Muscle of leg (tissue), 11 donors: Measurements from ENCODE around the gene AQR. TPM values are rescaled to one million over a fixed set of nuclear protein-coding genes. Genes with fewer than 3 reads are reported as not detected.

Experiments used
- DNase-seq: peaks from one replicate; pipeline ENCODE4 v3.0.0; 2013
- H3K27ac ChIP-seq: one replicate; pipeline ENCODE4 v1.5.1; 2013; ENCODE audit warnings: mild to moderate bottlenecking, low read length, control low read depth
- H3K27me3 ChIP-seq: one replicate; pipeline ENCODE4 v1.6.1; 2013; ENCODE audit warnings: low read length; ENCODE audit not compliant: control insufficient read depth, insufficient read depth
- H3K36me3 ChIP-seq: one replicate; pipeline ENCODE4 v1.6.1; 2013; ENCODE audit warnings: low read length; ENCODE audit not compliant: control insufficient read depth, insufficient read depth
- H3K4me1 ChIP-seq: one replicate; pipeline ENCODE4 v1.6.1; 2013; ENCODE audit warnings: low read length; ENCODE audit not compliant: control insufficient read depth, insufficient read depth
- H3K4me3 ChIP-seq: one replicate; pipeline ENCODE4 v1.5.1; 2013; ENCODE audit warnings: low read length, control low read depth
- H3K9me3 ChIP-seq: replicated peaks from 2 replicates; pipeline ENCODE4 v1.6.1; 2013; ENCODE audit warnings: low read depth, low read length; ENCODE audit not compliant: control insufficient read depth
- WGBS: methylation state at CpG from one replicate; pipeline ENCODE4 v1.1.5; 2013; ENCODE audit warnings: missing lambda C conversion rate; ENCODE audit not compliant: insufficient coverage; 5-methylcytosine and 5-hydroxymethylcytosine counted together
- polyA plus RNA-seq, 8 donors: library from polyadenylated mRNA; unstranded; fragments of 120-200 nt; gene quantifications; one replicate each; pipeline versions ENCODE4 v1.2.1 to v1.2.3, GENCODE V29; 2013; ENCODE audit warnings: inconsistent platforms in 1 of 8, low replicate concordance in 1 of 8; ENCODE audit not compliant: insufficient read length in 8 of 8, insufficient read depth in 1 of 8
- total RNA-seq: library from RNA; stranded (reverse); fragments of 120-200 nt; gene quantifications from one replicate; pipeline ENCODE4 v1.2.4, GENCODE V29; 2013

Gene AQR
- total and polyA plus RNA-seq, 9 donors, result 16.8 to 22.9 (median 19.0) TPM

- H3K27ac ChIP-seq, result no peak overlapping the region
- 83% methylated on average over 1 of the region's 7 CpGs for WGBS
- H3K4me3 ChIP-seq, result no peak overlapping the region
- H3K27me3 ChIP-seq, result no peaks in the 10 kb centered on the region
- no peak for DNase-seq
- H3K36me3 ChIP-seq, result peaks cover 8% of the 10 kb centered on the region
- no peaks in the 10 kb centered on the region for H3K4me1 ChIP-seq
- peaks cover 3% of the 10 kb centered on the region for H3K9me3 ChIP-seq
These were observed 80.1 kb downstream of the AQR start for GRCh38 chr15:34889476-34889875.

- H3K36me3 ChIP-seq, result peaks cover 3% of the 10 kb centered on the region
- H3K9me3 ChIP-seq, result no peaks in the 10 kb centered on the region
- no peak overlapping the region for H3K4me3 ChIP-seq
- H3K27me3 ChIP-seq, result no peaks in the 10 kb centered on the region
- no peak for DNase-seq
- no peaks in the 10 kb centered on the region for H3K4me1 ChIP-seq
- no peak overlapping the region for H3K27ac ChIP-seq
These were observed 83.4 kb downstream of the AQR start for GRCh38 chr15:34886134-34886533.

- Histone ChIP-seq H3K36me3 (peaks cover 6% of the 10 kb centered on the region), H3K27me3 (no peaks in the 10 kb centered on the region), H3K4me3 (no peak overlapping the region), H3K4me1 (no peaks in the 10 kb centered on the region), H3K9me3 (no peaks in the 10 kb centered on the region), H3K27ac (no peak overlapping the region)
- 100% methylated on average over 1 of the region's 2 CpGs for WGBS
- DNase-seq, result no peak
These were observed 85.9 kb downstream of the AQR start for GRCh38 chr15:34883633-34884032.

- H3K4me3 ChIP-seq, result no peak overlapping the region
- H3K27ac ChIP-seq, result no peak overlapping the region
- peak; percentile 1 for DNase-seq
- no CpG with 5 or more reads among the region's 1 CpG for WGBS
- H3K36me3 ChIP-seq, result peaks cover 7% of the 10 kb centered on the region
- H3K27me3 ChIP-seq, result no peaks in the 10 kb centered on the region
- H3K4me1 ChIP-seq, result no peaks in the 10 kb centered on the region
- no peaks in the 10 kb centered on the region for H3K9me3 ChIP-seq
These were observed 86.5 kb downstream of the AQR start for GRCh38 chr15:34883042-34883441.

GRCh38 chr15:34879107-34879506 lies 90.4 kb downstream of the AQR start:
- WGBS, result 100% methylated on average over 2 of the region's 4 CpGs
- H3K36me3 ChIP-seq, result peaks cover 18% of the 10 kb centered on the region

GRCh38 chr15:34876640-34877039 lies 92.9 kb downstream of the AQR start:
- DNase-seq, result no peak
- Histone ChIP-seq H3K36me3 (peaks cover 22% of the 10 kb centered on the region), H3K9me3 (no peaks in the 10 kb centered on the region), H3K27ac (no peak overlapping the region), H3K4me1 (no peaks in the 10 kb centered on the region), H3K4me3 (no peak overlapping the region), H3K27me3 (no peaks in the 10 kb centered on the region)

More at GRCh38 chr15:34879107-34879506, 90.4 kb downstream of the AQR start:
- no peaks in the 10 kb centered on the region for H3K4me1 ChIP-seq
- H3K9me3 ChIP-seq, result no peaks in the 10 kb centered on the region
- H3K4me3 ChIP-seq, result no peak overlapping the region
- DNase-seq, result no peak
- H3K27ac ChIP-seq, result no peak overlapping the region
- no peaks in the 10 kb centered on the region for H3K27me3 ChIP-seq

GRCh38 chr15:34869110-34869509 lies 100.4 kb downstream of the AQR start:
- no CpG with 5 or more reads among the region's 2 CpGs for WGBS
- Histone ChIP-seq H3K27me3 (no peaks in the 10 kb centered on the region), H3K4me3 (no peak overlapping the region), H3K36me3 (peaks cover 17% of the 10 kb centered on the region), H3K9me3 (no peaks in the 10 kb centered on the region), H3K4me1 (no peaks in the 10 kb centered on the region), H3K27ac (no peak overlapping the region)
- DNase-seq, result no peak

- no peak for DNase-seq
- Histone ChIP-seq H3K4me1 (no peaks in the 10 kb centered on the region), H3K4me3 (no peak overlapping the region), H3K27ac (no peak overlapping the region), H3K36me3 (peaks cover 15% of the 10 kb centered on the region), H3K27me3 (no peaks in the 10 kb centered on the region), H3K9me3 (no peaks in the 10 kb centered on the region)
- no CpG with 5 or more reads among the region's 1 CpG for WGBS
These were observed 104.0 kb downstream of the AQR start for GRCh38 chr15:34865531-34865930.

GRCh38 chr15:34861214-34861613 lies 108.3 kb downstream of the AQR start:
- Histone ChIP-seq H3K27ac (no peak overlapping the region), H3K27me3 (no peaks in the 10 kb centered on the region), H3K4me3 (no peak overlapping the region), H3K9me3 (no peaks in the 10 kb centered on the region), H3K4me1 (no peaks in the 10 kb centered on the region), H3K36me3 (peaks cover 18% of the 10 kb centered on the region)
- no peak for DNase-seq
- WGBS, result 60% methylated on average over 1 of the region's 4 CpGs

DNA sequence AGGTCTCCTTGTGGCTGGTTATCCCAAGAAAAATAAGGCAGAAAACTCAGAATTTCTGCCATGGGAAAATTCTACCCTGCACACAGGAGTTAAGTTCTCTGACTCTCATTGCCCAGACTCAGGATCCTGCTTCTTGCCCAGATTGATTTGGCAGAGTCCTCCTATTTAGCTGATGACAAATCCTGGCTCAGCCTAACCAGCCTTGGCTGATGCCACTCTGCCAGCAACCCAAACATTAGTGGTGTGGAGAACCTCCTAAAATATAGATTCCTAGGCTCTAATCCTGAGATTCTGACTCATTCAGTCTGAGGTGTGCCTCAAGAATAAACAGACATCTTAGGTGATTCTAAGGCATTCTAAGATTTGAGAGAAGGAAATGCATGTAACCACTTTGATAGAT lies 113.6 kb downstream of the AQR start:
- DNase-seq, result peak; percentile 27
- H3K4me1 ChIP-seq, result peaks cover 8% of the 10 kb centered on the region
- no peaks in the 10 kb centered on the region for H3K27me3 ChIP-seq
- peaks cover 11% of the 10 kb centered on the region for H3K36me3 ChIP-seq
- no peak overlapping the region for H3K27ac ChIP-seq
- no peaks in the 10 kb centered on the region for H3K9me3 ChIP-seq
- no peak overlapping the region for H3K4me3 ChIP-seq

DNA sequence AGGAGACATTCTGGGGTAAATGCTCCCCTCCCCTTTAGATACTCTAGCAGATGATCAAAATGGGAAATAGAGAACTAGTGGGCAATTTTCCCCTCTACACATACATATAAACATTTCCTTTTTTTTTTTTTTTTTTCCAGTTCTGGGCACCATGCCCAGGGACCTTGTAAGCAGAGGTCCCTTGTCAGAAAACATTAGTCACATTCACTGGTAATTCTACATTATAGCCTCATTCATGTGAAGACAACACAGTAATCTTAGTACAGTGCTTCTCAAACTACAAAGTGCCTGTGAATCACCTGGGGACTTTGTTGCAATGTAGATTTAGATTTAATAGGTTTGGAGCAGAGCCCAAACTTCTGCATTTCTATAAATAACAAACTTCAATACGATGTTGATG lies 114.1 kb downstream of the AQR start:
- H3K27ac ChIP-seq, result no peak overlapping the region
- H3K4me3 ChIP-seq, result no peak overlapping the region

More for the DNA sequence above, 114.1 kb downstream of the AQR start:
- WGBS, result no CpG with 5 or more reads among the region's 1 CpG
- Histone ChIP-seq H3K4me1 (peaks cover 8% of the 10 kb centered on the region), H3K36me3 (peaks cover 11% of the 10 kb centered on the region), H3K27me3 (no peaks in the 10 kb centered on the region), H3K9me3 (no peaks in the 10 kb centered on the region)
- DNase-seq, result peak; percentile 65
